Measurements from ENCODE around the gene FOXB1. TPM values are rescaled to one million over a fixed set of nuclear protein-coding genes. Genes with fewer than 3 reads are reported as not detected.

Gene FOXB1
- total RNA-seq, 1 donor from 2014 or later = 7.3 TPM

- no peaks in the 10 kb centered on the region for H3K36me3 ChIP-seq
- peaks cover 57% of the 10 kb centered on the region for H3K4me1 ChIP-seq
- no peak overlapping the region for H2AFZ ChIP-seq (replicated peaks)
- no peaks in the 10 kb centered on the region for H3K9me3 Mint-ChIP-seq
- H3K79me2 ChIP-seq (ENCODE audit: low read depth) = peaks cover 76% of the 10 kb centered on the region
- H3K27me3 Mint-ChIP-seq (ENCODE audit: insufficient read depth, low read depth) = peaks cover 28% of the 10 kb centered on the region
- H3K9ac ChIP-seq = no peak overlapping the region
- peaks cover 60% of the 10 kb centered on the region for H4K20me1 ChIP-seq (ENCODE audit: low read depth)
- H3K36me3 Mint-ChIP-seq = no peaks in the 10 kb centered on the region
- peaks cover 81% of the 10 kb centered on the region for H3K27me3 ChIP-seq
- no peak for DNase-seq (ENCODE audit: low spot score)
- H3K4me3 ChIP-seq = peak overlapping the region; percentile 69
- H3K27ac ChIP-seq = no peak overlapping the region
- H3K4me2 ChIP-seq = peak overlapping the region; percentile 97
- H3K4me1 Mint-ChIP-seq = peaks cover 66% of the 10 kb centered on the region
- H3K9me3 ChIP-seq (ENCODE audit: low read depth) = no peaks in the 10 kb centered on the region
- H3F3A ChIP-seq (ENCODE audit: low read depth) = peaks cover 84% of the 10 kb centered on the region
- TF ChIP-seq, protein P1, sequence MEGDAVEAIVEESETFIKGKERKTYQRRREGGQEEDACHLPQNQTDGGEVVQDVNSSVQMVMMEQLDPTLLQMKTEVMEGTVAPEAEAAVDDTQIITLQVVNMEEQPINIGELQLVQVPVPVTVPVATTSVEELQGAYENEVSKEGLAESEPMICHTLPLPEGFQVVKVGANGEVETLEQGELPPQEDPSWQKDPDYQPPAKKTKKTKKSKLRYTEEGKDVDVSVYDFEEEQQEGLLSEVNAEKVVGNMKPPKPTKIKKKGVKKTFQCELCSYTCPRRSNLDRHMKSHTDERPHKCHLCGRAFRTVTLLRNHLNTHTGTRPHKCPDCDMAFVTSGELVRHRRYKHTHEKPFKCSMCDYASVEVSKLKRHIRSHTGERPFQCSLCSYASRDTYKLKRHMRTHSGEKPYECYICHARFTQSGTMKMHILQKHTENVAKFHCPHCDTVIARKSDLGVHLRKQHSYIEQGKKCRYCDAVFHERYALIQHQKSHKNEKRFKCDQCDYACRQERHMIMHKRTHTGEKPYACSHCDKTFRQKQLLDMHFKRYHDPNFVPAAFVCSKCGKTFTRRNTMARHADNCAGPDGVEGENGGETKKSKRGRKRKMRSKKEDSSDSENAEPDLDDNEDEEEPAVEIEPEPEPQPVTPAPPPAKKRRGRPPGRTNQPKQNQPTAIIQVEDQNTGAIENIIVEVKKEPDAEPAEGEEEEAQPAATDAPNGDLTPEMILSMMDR (IDR thresholded peaks at IDR 0.05) = no peak
- peak; percentile 33 for TF ChIP-seq EZH2phosphoT487 (IDR thresholded peaks at IDR 0.05)
- H3K4me3 Mint-ChIP-seq = peak overlapping the region; percentile 94
- H3K27ac Mint-ChIP-seq = peak overlapping the region; percentile 29
Observed at GRCh38 chr15:60003243-60004008, 685 bp upstream of the FOXB1 start.

- TF ChIP-seq EZH2phosphoT487 (IDR thresholded peaks at IDR 0.05) (no peak), EZH2 (IDR thresholded peaks at IDR 0.05) (peak; percentile 66)
- TF ChIP-seq, protein P1 (IDR thresholded peaks at IDR 0.05) = no peak
- Histone ChIP-seq H3K4me1 (peaks cover 57% of the 10 kb centered on the region), H3K27me3 (peaks cover 77% of the 10 kb centered on the region), H3K4me3 (peak overlapping the region; percentile 69), H3K9ac (no peak overlapping the region), H3K79me2 (ENCODE audit: low read depth) (peaks cover 75% of the 10 kb centered on the region), H2AFZ (replicated peaks) (peak overlapping the region; percentile 74), H3F3A (ENCODE audit: low read depth) (peaks cover 83% of the 10 kb centered on the region), H3K9me3 (ENCODE audit: low read depth) (no peaks in the 10 kb centered on the region), H3K36me3 (no peaks in the 10 kb centered on the region), H3K4me2 (peak overlapping the region; percentile 97), H4K20me1 (ENCODE audit: low read depth) (peaks cover 48% of the 10 kb centered on the region), H3K27ac (no peak overlapping the region)
- peaks cover 67% of the 10 kb centered on the region for H3K4me1 Mint-ChIP-seq
- peak overlapping the region; percentile 94 for H3K4me3 Mint-ChIP-seq
- no peaks in the 10 kb centered on the region for H3K9me3 Mint-ChIP-seq
- H3K27me3 Mint-ChIP-seq (ENCODE audit: insufficient read depth, low read depth) = peaks cover 22% of the 10 kb centered on the region
- DNase-seq (ENCODE audit: low spot score) = peak; percentile 75
- no peaks in the 10 kb centered on the region for H3K36me3 Mint-ChIP-seq
- H3K27ac Mint-ChIP-seq = no peak overlapping the region
Observed at GRCh38 chr15:60004846-60005351, 788 bp downstream of the FOXB1 start.

DNA sequence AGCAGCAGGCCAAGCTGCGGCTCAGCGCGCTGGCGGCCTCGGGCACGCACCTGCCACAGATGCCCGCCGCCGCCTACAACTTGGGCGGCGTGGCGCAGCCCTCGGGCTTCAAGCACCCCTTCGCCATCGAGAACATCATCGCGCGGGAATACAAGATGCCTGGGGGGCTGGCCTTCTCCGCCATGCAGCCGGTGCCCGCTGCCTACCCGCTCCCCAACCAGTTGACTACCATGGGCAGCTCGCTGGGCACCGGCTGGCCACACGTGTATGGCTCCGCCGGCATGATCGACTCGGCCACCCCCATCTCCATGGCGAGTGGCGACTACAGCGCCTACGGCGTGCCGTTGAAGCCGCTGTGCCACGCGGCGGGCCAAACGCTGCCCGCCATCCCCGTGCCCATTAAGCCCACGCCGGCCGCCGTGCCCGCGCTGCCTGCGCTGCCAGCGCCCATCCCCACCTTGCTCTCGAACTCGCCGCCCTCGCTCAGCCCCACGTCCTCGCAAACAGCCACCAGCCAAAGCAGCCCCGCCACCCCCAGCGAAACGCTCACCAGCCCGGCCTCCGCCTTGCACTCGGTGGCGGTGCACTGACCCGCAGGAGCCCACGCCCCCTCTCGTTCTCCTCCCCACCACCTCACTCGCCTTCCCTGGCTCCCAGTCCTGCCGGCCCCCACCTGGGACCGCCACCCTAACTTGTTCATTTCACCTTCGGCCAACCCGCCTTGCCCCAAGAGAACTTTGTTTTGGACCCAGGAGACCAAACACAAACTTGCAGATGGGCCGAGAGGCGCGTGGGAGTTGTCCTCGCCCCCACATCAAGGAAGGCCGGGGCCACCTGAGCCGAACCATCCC, 1.5 kb downstream of the FOXB1 start:
- peaks cover 59% of the 10 kb centered on the region for H3K4me1 ChIP-seq
- H3K79me2 ChIP-seq (ENCODE audit: low read depth) = peaks cover 70% of the 10 kb centered on the region
- TF ChIP-seq EZH2 (IDR thresholded peaks at IDR 0.05) (peak; percentile 60), EZH2phosphoT487 (IDR thresholded peaks at IDR 0.05) (peak; percentile 45)
- TF ChIP-seq, protein P1 (IDR thresholded peaks at IDR 0.05) = no peak
- no peaks in the 10 kb centered on the region for H3K36me3 Mint-ChIP-seq
- H3K9me3 ChIP-seq (ENCODE audit: low read depth) = no peaks in the 10 kb centered on the region
- no peaks in the 10 kb centered on the region for H3K36me3 ChIP-seq
- no peak overlapping the region for H3K27ac ChIP-seq
- H3K9ac ChIP-seq = no peak overlapping the region
- peak overlapping the region; percentile 94 for H3K4me3 Mint-ChIP-seq
- peak overlapping the region; percentile 74 for H2AFZ ChIP-seq (replicated peaks)
- peaks cover 83% of the 10 kb centered on the region for H3F3A ChIP-seq (ENCODE audit: low read depth)
- H3K27ac Mint-ChIP-seq = peak overlapping the region; percentile 91
- H3K9me3 Mint-ChIP-seq = no peaks in the 10 kb centered on the region
- peaks cover 22% of the 10 kb centered on the region for H3K27me3 Mint-ChIP-seq (ENCODE audit: insufficient read depth, low read depth)
- peaks cover 67% of the 10 kb centered on the region for H3K4me1 Mint-ChIP-seq
- peak; percentile 48 for DNase-seq (ENCODE audit: low spot score)
- peaks cover 71% of the 10 kb centered on the region for H3K27me3 ChIP-seq
- H3K4me2 ChIP-seq = peak overlapping the region; percentile 97
- H4K20me1 ChIP-seq (ENCODE audit: low read depth) = peaks cover 41% of the 10 kb centered on the region
- peak overlapping the region; percentile 69 for H3K4me3 ChIP-seq

Data from neural progenitor cell (in vitro differentiated cells).